Esophagus squamous epithelium (tissue), 5 donors: Measurements from ENCODE around the gene RCC2. TPM values are rescaled to one million over a fixed set of nuclear protein-coding genes. Genes with fewer than 3 reads are reported as not detected.
"Not testable (repeated sequence)": the region's sequence is repeated elsewhere in the genome, so short reads cannot be mapped to it uniquely, and the experiment has no call there.

Source experiments
- DNase-seq: peaks from one replicate; lab custom pipeline; 2025; lab: John Stamatoyannopoulos, UW
- H3K27ac ChIP-seq, 4 donors: fragments of 200-600 bp; sonication (generic); one replicate each; pipeline ENCODE4 v1.5.1; 2016 to 2019; ENCODE audit warnings: mild to moderate bottlenecking in 1 of 4
- H3K27me3 ChIP-seq, 4 donors: fragments of 200-600 bp; sonication (generic); 1 replicate in 3 of 4; 2 replicates in 1 of 4; pipeline versions ENCODE4 v1.5.1 to v1.6.0; 2017 to 2021; ENCODE audit warnings: antibody characterized with exemption in 1 of 4
- H3K36me3 ChIP-seq, 3 donors: fragments of 200-600 bp; sonication (generic); one replicate each; pipeline ENCODE4 v1.5.1; 2016 to 2019
- H3K4me1 ChIP-seq, 3 donors: fragments of 200-600 bp; sonication (generic); one replicate each; pipeline ENCODE4 v1.5.1; 2017 to 2019
- H3K4me3 ChIP-seq, 4 donors: fragments of 200-600 bp; sonication (generic); 1 replicate in 3 of 4; 2 replicates in 1 of 4; pipeline ENCODE4 v1.5.1; 2016 to 2019; ENCODE audit warnings: mild to moderate bottlenecking in 2 of 4, moderate library complexity in 1 of 4
- H3K9me3 ChIP-seq, 3 donors: fragments of 200-600 bp; sonication (generic); one replicate each; pipeline ENCODE4 v1.5.1; 2016 to 2019
- POLR2A ChIP-seq, 4 donors: fragments of 450-650 bp; IDR thresholded peaks; one replicate each; pipeline ENCODE4 v1.6.1; 2017; ENCODE audit warnings: antibody characterized with exemption in 4 of 4, mild to moderate bottlenecking in 4 of 4, moderate library complexity in 3 of 4
- WGBS, 2 donors: methylation state at CpG; one replicate each; pipeline ENCODE4 v1.1.5; 2018; 5-methylcytosine and 5-hydroxymethylcytosine counted together
- intact Hi-C: fragments of 100-400 bp; cut with DNase I; formaldehyde crosslinking; loops from one replicate; pipeline ENCODE4 v1.15.0; 2022
- total RNA-seq, 4 donors: library from RNA; depleted of rRNA; stranded (reverse); fragments of >200 nt; gene quantifications; one replicate each; pipeline ENCODE4 v1.1.0, GENCODE V29; 2016
- TF ChIP-seq, protein P1 (sequence below), 6 experiments: fragments of 450-650 bp in 4 of 6; fragments of 200-600 bp in 2 of 6; sonication (generic) in 2 of 6; IDR thresholded peaks; one replicate each; pipeline ENCODE4 v1.5.1; 2016 to 2019; ENCODE audit warnings: antibody characterized with exemption in 6 of 6, mild to moderate bottlenecking in 4 of 6, moderate library complexity in 4 of 6
- donor health status: DM: yes; HTN: yes; CAD: no.

Gene RCC2
- total RNA-seq, 4 donors from 2014 or later: 51.3 to 81.3 (median 53.6) TPM

DNA sequence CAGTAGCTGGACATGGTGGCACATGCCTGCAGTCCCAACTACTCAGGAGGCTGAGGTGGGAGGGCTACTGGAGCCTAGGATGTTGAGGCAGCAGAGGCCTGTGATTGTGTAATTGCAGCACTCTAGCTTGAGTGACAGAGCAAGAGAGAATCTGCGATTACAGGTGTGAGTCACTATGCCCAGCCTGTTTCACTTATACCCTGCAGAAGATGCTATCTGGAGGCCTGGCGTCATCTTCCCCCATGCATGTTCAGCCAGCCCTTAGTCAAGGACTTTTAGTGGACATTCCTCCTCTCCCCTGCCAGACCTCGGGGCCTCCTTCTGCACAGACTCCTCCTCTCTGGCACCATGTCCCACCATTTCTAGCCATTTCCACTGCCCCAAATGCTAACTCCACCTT lies 36.3 kb upstream of the RCC2 start:
- TF ChIP-seq POLR2A (IDR thresholded peaks at IDR 0.05): no peak
- TF ChIP-seq, protein P1, sequence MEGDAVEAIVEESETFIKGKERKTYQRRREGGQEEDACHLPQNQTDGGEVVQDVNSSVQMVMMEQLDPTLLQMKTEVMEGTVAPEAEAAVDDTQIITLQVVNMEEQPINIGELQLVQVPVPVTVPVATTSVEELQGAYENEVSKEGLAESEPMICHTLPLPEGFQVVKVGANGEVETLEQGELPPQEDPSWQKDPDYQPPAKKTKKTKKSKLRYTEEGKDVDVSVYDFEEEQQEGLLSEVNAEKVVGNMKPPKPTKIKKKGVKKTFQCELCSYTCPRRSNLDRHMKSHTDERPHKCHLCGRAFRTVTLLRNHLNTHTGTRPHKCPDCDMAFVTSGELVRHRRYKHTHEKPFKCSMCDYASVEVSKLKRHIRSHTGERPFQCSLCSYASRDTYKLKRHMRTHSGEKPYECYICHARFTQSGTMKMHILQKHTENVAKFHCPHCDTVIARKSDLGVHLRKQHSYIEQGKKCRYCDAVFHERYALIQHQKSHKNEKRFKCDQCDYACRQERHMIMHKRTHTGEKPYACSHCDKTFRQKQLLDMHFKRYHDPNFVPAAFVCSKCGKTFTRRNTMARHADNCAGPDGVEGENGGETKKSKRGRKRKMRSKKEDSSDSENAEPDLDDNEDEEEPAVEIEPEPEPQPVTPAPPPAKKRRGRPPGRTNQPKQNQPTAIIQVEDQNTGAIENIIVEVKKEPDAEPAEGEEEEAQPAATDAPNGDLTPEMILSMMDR (IDR thresholded peaks at IDR 0.05): no peak
- H3K36me3 ChIP-seq: no peaks in the 10 kb centered on the region
- WGBS, 2 donors: 30 to 61% methylated on average over 2 to 3 of the region's 3 CpGs
- intact Hi-C loops: no loop called here
- H3K4me3 ChIP-seq: no peak overlapping the region
- H3K27ac ChIP-seq: peak overlapping the region in 1 of 4 donors; percentile 71
- no peaks in the 10 kb centered on the region for H3K27me3 ChIP-seq
- H3K9me3 ChIP-seq: no peaks in the 10 kb centered on the region
- peaks cover 0 to 22% (median 0%) of the 10 kb centered on the region in 3 donors for H3K4me1 ChIP-seq
- no peak for DNase-seq

DNA sequence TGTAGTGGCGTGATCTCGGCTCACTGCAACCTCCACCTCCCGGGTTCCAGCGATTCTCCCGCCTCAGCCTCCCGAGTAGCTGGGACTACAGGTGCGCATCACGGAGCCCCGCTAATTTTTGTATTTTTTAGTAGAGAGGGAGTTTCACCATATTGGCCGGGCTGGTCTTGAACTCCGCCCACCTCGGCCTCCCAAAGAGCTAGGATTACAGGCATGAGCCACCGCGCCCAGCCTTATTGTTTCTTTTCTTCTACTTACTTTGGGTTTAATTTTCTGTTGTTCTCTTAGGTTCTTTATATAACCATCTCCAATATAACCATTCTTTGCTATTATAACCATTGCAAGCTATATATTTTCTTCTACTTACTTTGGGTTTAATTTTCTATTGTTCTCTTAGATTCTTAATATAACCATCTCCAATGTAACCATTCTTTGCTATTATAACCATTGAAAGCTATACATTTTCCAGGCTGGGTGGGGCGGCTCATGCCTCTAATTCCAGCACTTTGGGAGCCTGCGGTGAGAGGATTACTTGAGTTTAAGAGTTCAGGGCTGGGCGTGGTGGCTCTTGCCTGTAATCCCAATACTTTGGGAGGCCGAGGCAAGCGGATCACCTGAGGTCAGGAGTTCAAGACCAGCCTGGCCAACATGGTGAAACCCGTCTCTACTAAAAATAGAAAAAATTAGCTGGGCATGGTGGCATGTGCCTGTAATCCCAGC lies 35.5 kb upstream of the RCC2 start:
- Histone ChIP-seq H3K4me1 (peaks cover 0 to 22% (median 0%) of the 10 kb centered on the region in 3 donors), H3K27ac (peak overlapping the region in 1 of 4 donors; percentile 71)
- H3K9me3 ChIP-seq, H3K4me3 ChIP-seq, H3K36me3 ChIP-seq, DNase-seq, H3K27me3 ChIP-seq, intact Hi-C loops: not testable (repeated sequence)
- 79 to 90% methylated on average over 15 to 18 of the region's 20 CpGs for WGBS, 2 donors

DNA sequence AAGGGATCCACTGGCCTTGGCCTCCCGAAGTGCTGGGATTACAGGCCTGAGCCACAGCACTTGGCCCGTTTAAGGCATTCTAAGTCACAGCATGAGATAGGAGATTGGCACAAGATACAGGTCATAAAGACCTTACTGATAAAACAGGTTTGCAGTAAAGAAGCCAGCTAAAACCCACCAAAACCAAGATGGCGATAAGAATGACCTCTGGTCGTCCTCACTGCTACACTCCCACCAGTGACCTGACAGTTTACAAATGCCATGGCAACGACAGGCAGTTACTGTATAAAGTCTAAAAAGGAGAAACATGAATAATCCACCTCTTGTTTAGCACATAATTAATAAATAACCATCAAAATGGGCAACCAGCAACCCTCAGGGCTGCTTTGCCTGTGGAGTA lies 33.3 kb upstream of the RCC2 start:
- TF ChIP-seq POLR2A (IDR thresholded peaks at IDR 0.05): no peak
- TF ChIP-seq, protein P1 (IDR thresholded peaks at IDR 0.05): no peak

DNA sequence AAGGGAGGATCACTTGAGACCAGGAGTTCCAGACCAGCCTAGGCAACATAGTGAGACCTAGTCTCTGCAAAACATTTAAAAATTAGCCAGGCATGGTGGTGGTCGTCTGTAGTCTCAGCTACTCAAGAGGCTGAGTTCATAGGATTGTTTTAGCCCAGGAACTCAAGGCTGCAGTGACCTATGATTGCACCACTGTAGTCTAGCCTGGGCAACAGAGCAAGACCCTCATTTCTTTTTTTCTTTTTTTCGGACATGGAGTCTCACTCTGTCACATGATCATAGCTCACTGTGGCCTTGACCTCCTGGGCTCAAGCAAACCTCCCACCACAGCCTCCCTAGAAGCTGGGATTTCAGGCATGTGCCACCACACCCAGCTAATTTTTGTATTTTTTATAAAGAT lies 31.9 kb upstream of the RCC2 start:
- WGBS, 2 donors: 87 to 91% methylated on average over 2 of the region's 2 CpGs
- Histone ChIP-seq H3K4me1 (peaks cover 0 to 13% (median 0%) of the 10 kb centered on the region in 3 donors), H3K27me3 (peaks cover 0 to 20% (median 0%) of the 10 kb centered on the region in 4 donors), H3K9me3 (no peaks in the 10 kb centered on the region), H3K4me3 (no peak overlapping the region), H3K27ac (no peak overlapping the region), H3K36me3 (no peaks in the 10 kb centered on the region)
- TF ChIP-seq, protein P1 (IDR thresholded peaks at IDR 0.05): no peak
- no peak for TF ChIP-seq POLR2A (IDR thresholded peaks at IDR 0.05)
- intact Hi-C loops: no loop called here
- DNase-seq: no peak

More for the DNA sequence above, 33.3 kb upstream of the RCC2 start:
- Histone ChIP-seq H3K4me1 (peaks cover 0 to 22% (median 0%) of the 10 kb centered on the region in 3 donors), H3K9me3 (no peaks in the 10 kb centered on the region), H3K27ac (peak overlapping the region in 1 of 4 donors; percentile 21), H3K4me3 (no peak overlapping the region), H3K36me3 (no peaks in the 10 kb centered on the region), H3K27me3 (peaks cover 0 to 20% (median 0%) of the 10 kb centered on the region in 4 donors)
- no peak for DNase-seq
- 63 to 74% methylated on average over 5 of the region's 5 CpGs for WGBS, 2 donors
- intact Hi-C loops: no loop called here

DNA sequence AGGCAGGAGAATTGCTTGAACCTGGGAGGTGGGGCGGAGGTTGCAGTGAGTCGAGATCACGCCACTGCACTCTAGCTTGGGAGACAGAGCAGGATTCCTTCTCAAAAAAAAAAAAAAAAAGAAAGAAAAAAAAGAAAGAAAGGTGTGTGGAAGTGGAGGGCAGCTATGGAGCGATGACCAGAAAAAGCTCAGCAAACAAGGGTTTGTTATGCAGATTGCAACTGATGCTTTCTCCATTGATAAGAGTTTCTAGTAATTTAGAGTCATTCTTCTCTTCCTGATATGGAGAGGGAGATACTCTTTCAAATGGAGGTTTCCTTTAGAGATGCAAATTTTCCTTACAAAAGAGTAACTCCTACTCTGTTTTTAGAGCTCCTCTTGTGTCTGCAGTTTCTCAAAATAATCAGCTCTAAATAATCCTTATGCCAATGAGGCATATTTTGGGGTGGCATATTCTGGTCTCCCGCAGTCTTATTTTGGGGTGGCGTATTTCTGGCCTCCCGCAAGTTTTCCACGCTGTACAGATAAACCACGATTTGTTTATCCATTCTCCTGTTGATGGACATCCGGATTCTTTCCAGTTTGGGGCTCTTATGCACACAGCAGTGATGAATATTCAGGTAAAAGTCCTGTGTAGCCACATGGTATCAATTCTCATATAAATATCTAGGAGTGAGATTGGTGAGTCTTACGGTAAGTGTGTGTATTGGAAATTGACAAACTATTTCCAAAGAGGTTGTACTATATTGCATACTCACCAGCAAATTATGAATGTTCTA lies 30.7 kb upstream of the RCC2 start:
- intact Hi-C loops: no loop called here
- peaks cover 0 to 15% (median 0%) of the 10 kb centered on the region in 3 donors for H3K4me1 ChIP-seq
- peaks cover 0 to 20% (median 0%) of the 10 kb centered on the region in 4 donors for H3K27me3 ChIP-seq
- TF ChIP-seq POLR2A (IDR thresholded peaks at IDR 0.05): no peak
- TF ChIP-seq, protein P1 (IDR thresholded peaks at IDR 0.05): no peak
- no peak overlapping the region for H3K4me3 ChIP-seq
- no peaks in the 10 kb centered on the region for H3K9me3 ChIP-seq
- WGBS, 2 donors: 67 to 80% methylated on average over 11 of the region's 11 CpGs
- H3K27ac ChIP-seq: no peak overlapping the region
- no peaks in the 10 kb centered on the region for H3K36me3 ChIP-seq
- no peak for DNase-seq

DNA sequence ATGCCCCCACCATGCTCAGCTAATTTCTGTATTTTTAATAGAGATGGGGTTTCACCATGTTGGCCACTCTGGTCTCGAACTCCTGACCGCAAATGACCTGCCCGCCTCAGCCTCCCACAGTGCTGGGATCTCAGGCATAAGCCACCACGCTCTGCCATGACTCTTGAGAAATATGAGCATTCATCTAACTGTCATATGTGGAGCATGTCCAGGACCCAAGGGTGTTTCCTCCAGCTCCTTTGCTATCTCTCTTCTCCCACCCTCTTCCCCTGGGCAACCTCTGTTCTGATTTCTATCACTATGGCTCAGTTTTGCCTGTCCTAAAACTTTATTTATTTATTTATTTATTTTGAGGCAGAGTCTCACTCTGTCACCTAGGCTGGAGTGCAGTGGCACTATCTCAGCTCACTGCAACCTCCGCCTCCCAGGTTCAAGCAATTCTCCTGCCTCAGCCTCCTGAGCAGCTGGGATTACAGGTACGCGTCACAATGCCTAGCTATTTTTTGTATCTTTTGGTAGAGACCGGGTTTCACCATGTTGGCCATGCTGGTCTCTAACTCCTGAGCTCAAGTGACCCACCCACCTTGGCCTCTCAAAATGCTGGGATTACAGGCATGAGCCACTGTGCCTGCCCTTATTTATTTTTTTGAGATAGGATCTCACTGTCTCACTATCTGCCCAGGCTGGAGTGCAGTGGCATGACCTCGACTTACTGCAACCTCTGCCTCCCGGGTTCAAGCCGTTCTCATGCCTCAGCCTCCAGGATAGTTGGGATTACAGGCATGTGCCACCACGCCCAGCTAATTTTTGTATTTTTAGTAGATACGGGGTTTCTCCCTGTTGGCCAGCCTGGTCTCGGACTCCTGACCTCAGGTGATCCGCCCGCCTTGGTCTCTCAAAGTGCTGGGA lies 29.1 kb upstream of the RCC2 start:
- H3K4me1 ChIP-seq: peaks cover 0 to 19% (median 0%) of the 10 kb centered on the region in 3 donors
- H3K27ac ChIP-seq, DNase-seq, H3K4me3 ChIP-seq, intact Hi-C loops, H3K9me3 ChIP-seq, H3K36me3 ChIP-seq: not testable (repeated sequence)
- peaks cover 0 to 20% (median 0%) of the 10 kb centered on the region in 4 donors for H3K27me3 ChIP-seq
- 92 to 93% methylated on average over 12 to 13 of the region's 16 CpGs for WGBS, 2 donors
